Epithelial cell of prostate (primary cell): ENCODE data around the gene TMCC1.
"Not testable (repeated sequence)": the region's sequence is repeated elsewhere in the genome, so short reads cannot be mapped to it uniquely, and the experiment has no call there.

Source experiments
- DNase-seq: peaks from one replicate; pipeline ENCODE4 v3.0.0-alpha.2; 2011; ENCODE audit warnings: low read depth, low spot score
- H3K27ac ChIP-seq: fragments of 450-650 bp; 2 replicates; pipeline ENCODE4 v1.5.1; 2017; ENCODE audit warnings: mild to moderate bottlenecking

TMCC1 gene

GRCh38 chr3:129662191-129662608 is 231.3 kb downstream of the TMCC1 start:
- peak overlapping the region; percentile 87 for H3K27ac ChIP-seq
- DNase-seq = no peak

GRCh38 chr3:129661766-129662165 is 231.7 kb downstream of the TMCC1 start:
- DNase-seq = no peak
- peak overlapping the region; percentile 87 for H3K27ac ChIP-seq

- DNase-seq = no peak
Measured at GRCh38 chr3:129658110-129658843, 235.2 kb downstream of the TMCC1 start.

GRCh38 chr3:129657261-129658046 is 236.1 kb downstream of the TMCC1 start:
- DNase-seq = no peak
- H3K27ac ChIP-seq = peak overlapping the region; percentile 33

More at GRCh38 chr3:129658110-129658843, 235.2 kb downstream of the TMCC1 start:
- peak overlapping the region; percentile 33 for H3K27ac ChIP-seq

- no peak for DNase-seq
- H3K27ac ChIP-seq = no peak overlapping the region
Measured at GRCh38 chr3:129656659-129657247, 236.8 kb downstream of the TMCC1 start.

GRCh38 chr3:129655291-129655700 is 238.2 kb downstream of the TMCC1 start:
- no peak for DNase-seq
- H3K27ac ChIP-seq = no peak overlapping the region

GRCh38 chr3:129654131-129654530 is 239.4 kb downstream of the TMCC1 start:
- DNase-seq = no peak
- no peak overlapping the region for H3K27ac ChIP-seq

- no peak for DNase-seq
- peak overlapping the region; percentile 62 for H3K27ac ChIP-seq
Measured at GRCh38 chr3:129653019-129653418, 240.5 kb downstream of the TMCC1 start.

- DNase-seq = no peak
Measured at GRCh38 chr3:129651435-129652202, 241.9 kb downstream of the TMCC1 start.

GRCh38 chr3:129650256-129650872 is 243.1 kb downstream of the TMCC1 start:
- no peak for DNase-seq
- H3K27ac ChIP-seq = no peak overlapping the region

More at GRCh38 chr3:129651435-129652202, 241.9 kb downstream of the TMCC1 start:
- H3K27ac ChIP-seq = peak overlapping the region; percentile 62

GRCh38 chr3:129648391-129648790 is 245.1 kb downstream of the TMCC1 start:
- no peak overlapping the region for H3K27ac ChIP-seq
- no peak for DNase-seq

- no peak overlapping the region for H3K27ac ChIP-seq
- DNase-seq = no peak
Measured at GRCh38 chr3:129645286-129645685, 248.2 kb downstream of the TMCC1 start.

GRCh38 chr3:129644836-129645235 is 248.7 kb downstream of the TMCC1 start:
- DNase-seq = no peak

GRCh38 chr3:129641567-129642260 is 251.8 kb downstream of the TMCC1 start:
- H3K27ac ChIP-seq = peak overlapping the region; percentile 5
- DNase-seq = not testable (repeated sequence)

More at GRCh38 chr3:129644836-129645235, 248.7 kb downstream of the TMCC1 start:
- no peak overlapping the region for H3K27ac ChIP-seq

GRCh38 chr3:129640985-129641384 is 252.5 kb downstream of the TMCC1 start:
- DNase-seq, H3K27ac ChIP-seq: not testable (repeated sequence)

- DNase-seq = no peak
- H3K27ac ChIP-seq = no peak overlapping the region
Measured at GRCh38 chr3:129638481-129638880, 255.0 kb downstream of the TMCC1 start.

- DNase-seq = no peak
Measured at GRCh38 chr3:129636082-129636481, 257.4 kb downstream of the TMCC1 start.

GRCh38 chr3:129635656-129636055 is 257.9 kb downstream of the TMCC1 start:
- H3K27ac ChIP-seq = no peak overlapping the region
- no peak for DNase-seq

More at GRCh38 chr3:129636082-129636481, 257.4 kb downstream of the TMCC1 start:
- H3K27ac ChIP-seq = no peak overlapping the region
